ENCODE measurements around the gene IL1RAPL1.

- TF ChIP-seq CTCF (IDR thresholded peaks at IDR 0.05) = no peak
- no peak for TF ChIP-seq POLR2A (IDR thresholded peaks at IDR 0.05)
These were observed 401.0 kb downstream of the IL1RAPL1 start for GRCh38 chrX:28988246-28988645.

All from thyroid gland (tissue), 4 donors.